GM23338 (cell line): ENCODE results near the gene PPP6R2. TPM values are rescaled to one million over a fixed set of nuclear protein-coding genes. Genes with fewer than 3 reads are reported as not detected.
A peak's percentile ranks its signal among the peaks of the same experiment; 100 is the strongest.

Experiments used
- ATAC-seq: fragments of 200-7000 bp; cut with Tn5 transposase; 3 replicates; pipeline ENCODE4 v1.9.1; 2020
- DNase-seq: peaks from one replicate; pipeline ENCODE4 v3.0.0-alpha.2; 2015; ENCODE audit warnings: low spot score
- H2AFZ ChIP-seq: fragments of 200-600 bp; sonication (generic); 2 replicates; pipeline ENCODE4 v1.8.0; 2016; ENCODE audit warnings: antibody characterized with exemption, mild to moderate bottlenecking, moderate library complexity
- H3F3A ChIP-seq: fragments of 200-600 bp; sonication (generic); replicated peaks from 2 replicates; pipeline ENCODE4 v1.8.0; 2017; ENCODE audit warnings: antibody characterized with exemption, mixed run types, low read depth
- H3K27ac ChIP-seq: fragments of 200-600 bp; sonication (generic); 2 replicates; pipeline ENCODE4 v1.6.1; 2016; ENCODE audit warnings: low read depth
- H3K27me3 ChIP-seq: fragments of 200-600 bp; sonication (generic); 2 replicates; pipeline ENCODE4 v1.8.0; 2016; ENCODE audit warnings: mild to moderate bottlenecking, mixed run types, moderate library complexity; ENCODE audit not compliant: insufficient read depth
- H3K36me3 ChIP-seq: fragments of 200-600 bp; sonication (generic); 2 replicates; pipeline ENCODE4 v1.8.0; 2016; ENCODE audit warnings: mild to moderate bottlenecking; ENCODE audit not compliant: insufficient read depth
- H3K4me1 ChIP-seq: fragments of 200-600 bp; sonication (generic); 2 replicates; pipeline ENCODE4 v1.8.0; 2016; ENCODE audit warnings: mild to moderate bottlenecking, moderate library complexity; ENCODE audit not compliant: insufficient read depth
- H3K4me2 ChIP-seq: fragments of 200-600 bp; sonication (generic); 2 replicates; pipeline ENCODE4 v1.7.1; 2017; ENCODE audit warnings: mixed run types
- H3K4me3 ChIP-seq: fragments of 200-600 bp; sonication (generic); 2 replicates; pipeline ENCODE4 v1.6.1; 2016; ENCODE audit warnings: mixed run types
- H3K79me2 ChIP-seq: fragments of 200-600 bp; sonication (generic); replicated peaks from 2 replicates; pipeline ENCODE4 v1.8.0; 2017; ENCODE audit warnings: mild to moderate bottlenecking; ENCODE audit not compliant: insufficient read depth
- H3K9me2 ChIP-seq: fragments of 200-600 bp; sonication (generic); 2 replicates; pipeline ENCODE4 v1.8.0; 2017; ENCODE audit not compliant: insufficient read depth
- H4K20me1 ChIP-seq: fragments of 200-600 bp; sonication (generic); replicated peaks from 2 replicates; pipeline ENCODE4 v1.8.0; 2017; ENCODE audit warnings: mild to moderate bottlenecking; ENCODE audit not compliant: insufficient read depth
- H3K27ac Mint-ChIP-seq: 2 replicates; pipeline ENCODE4 v1.8.0; 2020; ENCODE audit warnings: inconsistent platforms, mild to moderate bottlenecking, moderate library complexity, mixed read lengths
- H3K27me3 Mint-ChIP-seq: 3 replicates; pipeline ENCODE4 v1.8.0; 2022; ENCODE audit warnings: low read depth, mild to moderate bottlenecking, moderate library complexity, mixed read lengths, inconsistent platforms; ENCODE audit not compliant: insufficient read depth, poor library complexity
- H3K36me3 Mint-ChIP-seq: 3 replicates; pipeline ENCODE4 v1.8.0; 2021; ENCODE audit warnings: low read depth, mild to moderate bottlenecking, inconsistent platforms, moderate library complexity, mixed read lengths
- H3K4me1 Mint-ChIP-seq: 3 replicates; pipeline ENCODE4 v1.8.0; 2020; ENCODE audit warnings: mild to moderate bottlenecking, inconsistent platforms, mixed read lengths
- H3K4me3 Mint-ChIP-seq: 3 replicates; pipeline ENCODE4 v1.8.0; 2021; ENCODE audit warnings: moderate library complexity, mild to moderate bottlenecking, inconsistent platforms, mixed read lengths
- H3K9me3 Mint-ChIP-seq: 3 replicates; pipeline ENCODE4 v1.8.0; 2020; ENCODE audit warnings: moderate library complexity, mild to moderate bottlenecking, inconsistent platforms, mixed read lengths
- CTCF ChIP-seq, 2 experiments: fragments of 200-600 bp in 1 of 2; sonication (generic) in 1 of 2; conservative IDR thresholded peaks; 2 replicates each; pipeline versions ENCODE4 v1.5.1 to v1.6.1; 2016 to 2017; ENCODE audit warnings: antibody characterized with exemption in 2 of 2, low read depth in 2 of 2, mild to moderate bottlenecking in 2 of 2, moderate library complexity in 1 of 2
- ETS1 ChIP-seq: IDR thresholded peaks from 2 replicates; pipeline ENCODE4 v1.6.1; 2016; ENCODE audit warnings: antibody characterized with exemption
- EZH2phosphoT487 ChIP-seq: fragments of 200-600 bp; sonication (generic); IDR thresholded peaks from one replicate; pipeline ENCODE4 v1.8.1; 2018; ENCODE audit warnings: antibody characterized with exemption; ENCODE audit not compliant: unreplicated experiment
- JUNB ChIP-seq: IDR thresholded peaks from one replicate; pipeline ENCODE4 v1.6.1; 2016; ENCODE audit warnings: antibody characterized with exemption; ENCODE audit not compliant: unreplicated experiment
- POLR2AphosphoS5 ChIP-seq: IDR thresholded peaks from 2 replicates; pipeline ENCODE4 v1.6.1; 2016; ENCODE audit warnings: antibody characterized with exemption, low read depth
- REST ChIP-seq: IDR thresholded peaks from one replicate; pipeline ENCODE4 v1.6.1; 2018; ENCODE audit warnings: antibody characterized with exemption; ENCODE audit not compliant: unreplicated experiment
- ZNF114 ChIP-seq: fragments of 250-450 bp; sonication (Bioruptor Pico); IDR thresholded peaks from 2 replicates; pipeline ENCODE4 v1.5.0; 2020; ENCODE audit warnings: mild to moderate bottlenecking, moderate library complexity
- polyA plus RNA-seq: library from polyadenylated mRNA; unstranded; fragments of >200 nt; fragmentation: Nextera tagmentation; extraction: Ambion mirVana; gene quantifications from 2 replicates; pipeline ENCODE4 v1.2.1, GENCODE V29; 2016
- total RNA-seq: library from RNA; depleted of rRNA; stranded (reverse); fragments of >200 nt; shearing (Covaris generic); gene quantifications from 2 replicates; pipeline ENCODE4 v1.2.3, GENCODE V29; 2014

Gene PPP6R2
- total and polyA plus RNA-seq, 2 experiments from 2014 or later = 11.9 to 45.8 TPM

- H3K79me2 ChIP-seq = no peaks in the 10 kb centered on the region
- Mint-ChIP-seq H3K4me3 (no peak overlapping the region), H3K27me3 (peaks cover 10% of the 10 kb centered on the region), H3K36me3 (0 out of 3 replicates have a peak, but pooled peaks cover 3% of the 10 kb centered on the region), H3K27ac (peak overlapping the region; percentile 37), H3K9me3 (no peaks in the 10 kb centered on the region), H3K4me1 (peaks cover 3% of the 10 kb centered on the region; the same call in 1 of the 3 replicates)
- H3K36me3 ChIP-seq = no peaks in the 10 kb centered on the region
- TF ChIP-seq POLR2AphosphoS5 = peak; percentile 52
- TF ChIP-seq EZH2phosphoT487 = no peak
- DNase-seq (no peak), ATAC-seq (no peak)
- H2AFZ ChIP-seq = no peak overlapping the region
- H3F3A ChIP-seq = no peaks in the 10 kb centered on the region
- peaks cover 6% of the 10 kb centered on the region for H3K27me3 ChIP-seq
- H3K9me2 ChIP-seq = no peaks in the 10 kb centered on the region
- no peaks in the 10 kb centered on the region for H4K20me1 ChIP-seq
- no peak overlapping the region for H3K4me3 ChIP-seq
- no peaks in the 10 kb centered on the region for H3K4me1 ChIP-seq
- H3K4me2 ChIP-seq = no peak overlapping the region
- H3K27ac ChIP-seq = no peak overlapping the region
These were observed 142.3 kb downstream of the PPP6R2 start for GRCh38 chr22:50485221-50486131.

- Histone ChIP-seq H4K20me1 (no peaks in the 10 kb centered on the region), H3F3A (no peaks in the 10 kb centered on the region), H3K4me3 (no peak within 1 kb of the TSS), H3K27me3 (no peaks in the 10 kb centered on the region), H3K4me2 (no peak within 1 kb of the TSS), H3K79me2 (no peaks in the 10 kb centered on the region), H3K36me3 (no peaks in the 10 kb centered on the region), H3K27ac (no peak within 1 kb of the TSS), H3K4me1 (no peaks in the 10 kb centered on the region), H2AFZ (no peak within 1 kb of the TSS), H3K9me2 (no peaks in the 10 kb centered on the region)
- no peak for DNase-seq
- Mint-ChIP-seq H3K4me3 (no peak within 1 kb of the TSS; the same call in 2 of the 3 replicates), H3K36me3 (0 out of 3 replicates have a peak, but pooled peaks cover 3% of the 10 kb centered on the region), H3K27ac (no peak within 1 kb of the TSS), H3K9me3 (no peaks in the 10 kb centered on the region), H3K4me1 (peaks cover 3% of the 10 kb centered on the region; the same call in 1 of the 3 replicates), H3K27me3 (peaks cover 9% of the 10 kb centered on the region)
- ATAC-seq = no peak
- TF ChIP-seq ETS1 = no peak
- TF ChIP-seq CTCF (conservative IDR thresholded peaks at IDR 0.05; ENCODE audit: low read depth in 2 of 2) = no peak
- TF ChIP-seq ZNF114 (CRISPR knock-in tag) = no peak
- no peak for TF ChIP-seq JUNB
- no peak for TF ChIP-seq REST
- no peak for TF ChIP-seq POLR2AphosphoS5
These were observed 143.6 kb downstream of the PPP6R2 start, which contains the start of gene MIOX for GRCh38 chr22:50486561-50487289. MIOX (plus strand) TSS chr22:50486859; CDS start chr22:50486898, 39 bp downstream.
